DMS153 (cell line): Measurements from ENCODE around the gene THUMPD3.

Experiments
- DNase-seq: peaks from one replicate; lab custom pipeline; 2025; lab: John Stamatoyannopoulos, UW

THUMPD3 gene

GRCh38 chr3:9397332-9397905 is 34.6 kb downstream of the THUMPD3 start, which contains the start of gene SETD5:
TSS of gene SETD5 (plus strand) at chr3:9397615. CDS start at chr3:9428939, 31,324 bp downstream.
- peak; percentile 69 for DNase-seq

DNA sequence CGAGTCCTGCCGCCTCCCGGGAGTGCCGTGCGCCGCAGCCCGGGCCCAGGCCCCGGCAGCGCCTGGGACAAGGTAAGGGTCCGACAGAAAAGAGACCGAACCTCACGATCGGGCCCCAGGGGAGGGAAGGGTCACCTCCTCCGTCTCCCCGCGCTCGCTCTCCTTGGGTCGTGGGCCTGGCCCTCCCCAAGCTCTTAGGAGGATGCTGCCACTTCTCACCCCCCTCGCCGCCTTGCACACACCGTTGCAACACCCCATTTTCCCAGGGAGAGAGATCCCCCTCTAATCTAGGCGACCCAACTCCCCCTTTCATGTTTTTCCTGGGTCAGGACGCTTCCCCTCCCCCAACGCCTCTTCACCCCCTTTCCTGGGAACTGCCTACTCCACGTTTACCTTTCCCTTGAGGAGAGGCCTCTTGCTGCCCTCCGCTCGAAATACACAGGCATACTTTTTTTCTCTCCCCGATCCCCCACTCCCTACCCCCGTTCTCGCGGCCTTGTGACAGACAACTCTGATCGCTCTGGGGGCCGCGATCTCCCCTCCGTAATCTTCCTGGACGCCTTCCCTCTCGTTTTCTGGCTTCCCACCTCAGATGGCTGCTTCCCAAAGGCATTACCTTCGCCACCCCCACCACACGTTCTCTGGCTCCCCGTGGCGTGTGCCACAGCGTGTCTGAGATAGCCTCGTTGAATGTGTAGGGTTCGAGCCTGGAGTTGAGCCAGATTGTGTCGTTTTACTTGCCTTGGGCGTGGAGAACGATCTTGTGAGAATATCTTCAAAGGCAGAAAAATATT is 35.2 kb downstream of the THUMPD3 start:
- no peak for DNase-seq

- DNase-seq: no peak
These were observed 36.0 kb downstream of the THUMPD3 start for GRCh38 chr3:9398700-9399336.

DNA sequence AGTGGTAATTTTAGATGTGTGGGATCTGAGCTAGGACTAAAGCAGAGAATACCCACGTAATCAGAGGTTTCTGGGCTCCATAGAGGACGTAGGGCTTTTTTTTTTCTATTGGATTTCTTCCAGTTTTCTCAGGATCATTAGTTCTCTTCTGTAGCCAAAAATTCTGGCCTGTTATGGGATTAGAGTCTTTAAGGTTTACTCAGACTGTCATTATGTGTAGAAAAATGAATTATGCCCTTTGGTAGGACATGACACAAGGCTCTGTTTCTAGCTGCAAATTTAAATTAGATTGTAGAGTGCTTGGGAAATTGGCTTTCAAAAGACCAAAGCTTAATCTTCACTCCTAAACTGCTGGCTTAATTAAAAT is 36.5 kb downstream of the THUMPD3 start:
- DNase-seq: no peak

- DNase-seq: peak; percentile 47
These were observed 36.9 kb downstream of the THUMPD3 start for GRCh38 chr3:9399746-9400145.

DNA sequence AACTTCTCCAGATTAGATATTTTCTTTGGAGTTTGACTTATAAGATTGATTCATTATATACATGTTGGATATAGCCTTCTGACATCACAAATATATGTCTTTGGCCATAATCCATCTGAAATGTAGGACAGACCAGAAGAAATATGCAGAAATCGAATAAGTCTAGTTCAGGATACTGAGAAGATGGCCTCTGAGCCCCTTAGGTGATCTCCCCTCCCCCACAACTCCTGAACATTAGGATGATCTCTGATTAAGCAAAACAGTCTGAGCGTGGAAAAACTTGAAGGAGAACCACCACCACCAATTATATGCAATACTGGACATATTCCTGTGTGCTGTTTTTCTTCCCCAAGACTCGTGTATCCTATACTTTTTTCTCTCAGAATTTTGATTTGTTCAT is 37.8 kb downstream of the THUMPD3 start:
- DNase-seq: no peak

DNA sequence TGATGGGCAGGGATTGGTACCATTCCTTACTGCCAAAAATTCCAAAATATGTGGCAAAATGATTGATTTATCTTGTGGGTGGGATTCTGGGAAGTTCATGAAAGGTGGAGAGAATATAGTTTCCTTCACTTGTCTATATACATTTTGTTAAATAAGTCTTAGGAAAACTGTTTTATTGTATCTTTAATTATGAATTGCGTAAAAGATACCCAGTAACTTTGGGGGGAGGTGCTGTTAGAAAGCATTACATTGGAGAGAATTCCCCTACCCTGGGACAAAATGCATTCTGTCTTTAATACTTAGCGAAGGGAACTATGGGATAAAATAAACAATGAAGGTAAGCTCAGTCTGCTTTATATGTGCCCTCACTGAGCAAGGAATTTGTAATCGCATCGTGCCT is 39.1 kb downstream of the THUMPD3 start:
- no peak for DNase-seq

- peak; percentile 48 for DNase-seq
These were observed 39.8 kb downstream of the THUMPD3 start for GRCh38 chr3:9402410-9403228.

DNA sequence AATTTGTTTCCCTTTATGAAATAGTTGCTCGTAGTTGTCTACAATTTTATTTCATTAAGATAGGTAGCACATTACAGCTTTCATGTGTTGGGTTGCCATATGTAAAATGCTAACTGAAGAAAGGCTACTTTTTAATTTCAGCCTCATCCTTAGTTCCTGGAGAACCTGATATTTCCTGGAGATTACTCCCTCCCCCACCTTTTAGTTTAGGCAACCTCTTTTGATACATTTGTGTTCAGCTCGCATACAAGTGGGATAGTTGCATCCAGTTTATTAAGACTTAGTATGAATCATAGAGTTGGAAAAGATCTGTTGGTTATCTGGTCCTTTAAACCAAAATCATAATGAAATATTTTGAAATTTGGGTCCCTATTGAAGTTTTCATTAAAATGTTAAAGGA is 40.6 kb downstream of the THUMPD3 start:
- no peak for DNase-seq

GRCh38 chr3:9404680-9405079 is 41.8 kb downstream of the THUMPD3 start:
- no peak for DNase-seq

- DNase-seq: no peak
These were observed 42.9 kb downstream of the THUMPD3 start for GRCh38 chr3:9405756-9406155.

DNA sequence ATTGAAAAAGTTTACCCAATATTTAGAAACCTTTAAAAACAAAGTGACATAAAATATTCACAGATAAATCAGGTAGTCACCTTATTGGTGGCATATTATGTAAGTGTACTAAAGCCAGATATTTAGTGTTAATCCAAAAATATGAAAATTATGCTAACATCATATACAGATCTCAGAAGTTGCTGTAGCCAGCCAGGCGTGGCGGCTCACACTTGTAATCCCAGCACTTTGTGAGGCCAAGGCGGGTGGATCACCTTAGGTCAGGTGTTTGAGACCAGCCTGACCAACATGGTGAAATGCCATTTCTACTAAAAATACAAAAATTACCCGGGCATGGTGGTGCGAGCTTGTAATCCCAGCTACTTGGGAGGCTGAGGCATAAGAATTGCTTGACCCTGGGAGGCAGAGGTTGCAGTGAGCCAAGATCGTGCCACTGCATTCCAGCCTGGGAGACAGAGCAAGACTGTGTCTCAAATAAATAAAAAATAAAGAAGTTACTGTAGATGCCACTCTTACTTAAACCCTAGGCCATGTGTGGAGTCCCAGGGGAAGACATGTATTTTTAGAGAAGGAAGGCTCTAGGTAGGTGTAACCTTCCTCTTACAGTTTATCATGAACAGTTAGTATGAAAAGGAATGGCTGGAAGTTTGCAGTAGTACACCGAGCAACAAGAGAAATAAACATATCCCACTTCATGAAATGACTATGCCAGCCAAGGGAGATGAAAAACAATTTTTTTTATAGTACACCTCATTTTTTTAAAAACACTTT is 44.2 kb downstream of the THUMPD3 start:
- DNase-seq: no peak

- no peak for DNase-seq
These were observed 45.2 kb downstream of the THUMPD3 start for GRCh38 chr3:9408061-9408460.

GRCh38 chr3:9408546-9408945 is 45.7 kb downstream of the THUMPD3 start:
- no peak for DNase-seq

GRCh38 chr3:9409981-9410854 is 47.4 kb downstream of the THUMPD3 start:
- DNase-seq: no peak

DNA sequence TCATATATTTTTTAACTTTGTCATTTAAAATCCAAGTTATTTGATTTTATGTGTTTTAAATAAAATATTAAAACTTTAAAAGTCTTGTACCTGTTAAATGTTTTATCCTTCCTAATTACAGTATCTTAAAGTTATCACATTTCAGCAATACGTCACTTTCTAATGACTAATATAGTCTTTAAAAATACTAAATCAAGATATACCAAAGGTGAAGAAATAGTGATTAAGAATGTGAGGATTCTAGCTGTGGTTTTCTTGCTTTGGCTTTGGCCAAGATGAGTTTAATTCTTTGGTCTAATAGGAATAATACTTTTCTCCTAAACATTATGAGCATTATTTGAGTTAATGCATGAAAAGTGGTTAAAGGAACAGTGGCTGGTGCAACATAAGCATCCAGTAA is 48.4 kb downstream of the THUMPD3 start:
- DNase-seq: no peak

DNA sequence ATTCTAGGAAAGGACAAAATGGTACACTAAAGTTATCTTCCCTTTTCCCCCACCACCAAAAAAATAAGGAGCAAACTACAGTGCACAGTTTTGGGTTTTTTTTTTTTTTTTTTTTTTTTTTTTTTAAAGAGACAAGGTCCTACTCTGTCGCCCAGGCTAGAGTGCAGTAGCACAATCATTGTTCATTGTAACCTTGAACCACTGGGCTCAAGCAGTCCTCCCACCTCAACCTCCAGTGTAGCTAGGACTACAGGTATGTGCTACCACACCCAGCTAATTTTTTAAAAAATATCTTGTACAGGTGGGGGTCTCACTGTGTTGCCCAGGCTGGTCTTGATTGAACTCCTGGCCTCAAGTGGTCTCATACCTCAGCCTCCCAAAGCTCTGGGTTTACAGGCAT is 49.4 kb downstream of the THUMPD3 start:
- no peak for DNase-seq

GRCh38 chr3:9414826-9415225 is 52.0 kb downstream of the THUMPD3 start:
- no peak for DNase-seq

GRCh38 chr3:9415485-9416138 is 52.8 kb downstream of the THUMPD3 start:
- DNase-seq: no peak

DNA sequence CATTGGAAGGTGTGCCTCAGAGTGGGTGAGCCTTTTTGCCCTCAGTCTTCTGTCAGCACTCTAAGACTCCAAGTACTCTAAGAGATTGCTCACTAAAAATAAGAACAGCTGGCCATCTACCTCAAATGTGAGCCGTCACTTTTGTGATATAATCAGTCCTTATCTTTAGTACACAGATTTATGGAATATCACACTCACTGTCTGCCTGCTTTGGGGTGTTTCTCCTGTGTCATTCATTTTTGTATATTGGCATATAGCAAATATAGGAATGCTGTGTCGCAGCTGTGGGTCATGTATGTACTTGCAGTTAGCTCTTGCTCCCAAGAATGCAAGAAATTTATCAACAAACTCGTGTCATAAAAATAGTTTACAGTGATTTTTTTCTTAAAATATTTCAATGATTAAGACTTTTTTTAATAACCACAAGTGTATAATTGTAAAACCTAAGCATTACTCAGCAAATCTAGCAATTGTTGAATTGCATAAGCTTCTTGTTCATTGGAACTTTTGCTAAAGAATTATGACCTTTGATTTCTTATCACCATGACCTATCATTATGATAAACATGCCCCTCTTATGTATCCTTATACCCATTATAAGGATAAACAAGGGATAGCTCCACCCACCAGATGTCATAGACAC is 53.4 kb downstream of the THUMPD3 start:
- no peak for DNase-seq
